GM19328 (cell line): Measurements from ENCODE around the gene OTUD6A.
"Not testable (repeated sequence)": the region's sequence is repeated elsewhere in the genome, so short reads cannot be mapped to it uniquely, and the experiment has no call there.

Source experiments
- ATAC-seq: cut with Tn5 transposase; IDR thresholded peaks from one replicate; pipeline ENCODE4 v1.9.1; 2021; ENCODE audit warnings: mild to moderate bottlenecking, moderate library complexity; ENCODE audit not compliant: unreplicated experiment

Gene OTUD6A

DNA sequence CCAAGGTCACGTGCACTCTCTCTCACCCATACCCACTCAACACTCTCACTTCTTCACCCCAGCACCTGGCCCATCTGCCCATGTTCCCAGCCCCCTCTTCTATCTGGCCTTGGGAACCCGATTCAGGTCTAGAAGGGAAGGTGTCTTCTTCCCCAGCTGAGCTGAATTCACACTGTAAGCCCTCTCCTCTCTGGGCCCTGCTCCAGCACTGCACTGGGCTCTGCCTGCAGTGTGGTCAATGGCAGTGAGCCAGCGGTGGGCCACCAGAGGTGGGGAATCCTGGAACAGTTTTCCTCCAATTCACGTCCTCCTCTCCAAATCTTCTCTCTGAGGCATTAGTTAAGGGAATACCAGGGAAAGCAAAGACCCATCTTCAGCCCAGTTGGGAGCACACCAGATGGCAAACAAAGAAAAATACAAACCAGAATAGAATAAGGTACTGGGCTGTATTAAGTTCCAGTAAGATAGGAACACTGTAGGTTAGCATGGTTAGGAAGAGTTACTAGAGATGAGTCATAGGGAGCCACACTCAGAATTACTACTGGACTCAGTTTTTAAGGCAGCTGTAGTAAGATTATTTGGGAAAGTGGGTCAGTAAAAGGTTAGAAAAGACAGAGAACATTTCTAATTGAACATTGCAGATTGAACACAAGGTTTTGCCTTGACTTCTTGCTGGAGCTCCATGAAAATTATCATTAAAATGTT lies 17.6 kb upstream of the OTUD6A start:
- no peak for ATAC-seq

DNA sequence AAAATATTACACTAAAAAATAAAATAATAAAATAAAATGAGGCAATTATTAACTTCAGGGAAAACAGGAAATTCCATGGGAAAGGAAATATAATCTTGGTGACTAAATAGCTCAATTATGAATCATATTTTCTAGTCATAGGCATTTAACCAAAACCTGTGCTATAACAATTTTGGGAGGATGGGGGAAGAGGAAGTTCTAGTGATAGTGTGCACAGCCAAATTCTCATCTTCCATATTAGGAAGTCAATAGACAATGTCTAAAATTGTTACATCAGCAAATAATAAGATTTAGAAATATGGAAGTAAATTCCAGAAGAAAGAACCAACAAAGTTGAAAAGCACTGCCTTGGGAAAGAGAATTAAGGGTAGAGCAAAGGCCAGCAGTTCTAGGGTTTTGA lies 15.3 kb upstream of the OTUD6A start:
- no peak for ATAC-seq

DNA sequence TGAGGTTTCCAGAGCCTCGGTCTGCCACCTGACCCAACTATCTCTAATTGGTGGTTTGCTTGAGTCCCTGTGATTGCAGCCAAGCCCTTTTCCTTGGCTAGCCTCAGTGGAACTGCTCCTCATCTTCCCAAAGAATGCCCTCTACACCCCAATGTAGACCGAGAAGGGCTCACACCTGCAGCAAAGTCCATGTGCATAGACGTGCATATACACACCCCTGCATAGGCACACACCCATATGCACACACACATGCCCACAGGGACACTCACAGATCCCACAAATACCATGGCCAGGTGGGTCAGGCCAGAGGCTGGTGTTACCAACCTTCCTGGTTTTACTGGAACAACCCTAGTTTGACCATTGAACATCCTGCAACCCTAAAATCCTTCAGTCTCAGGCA lies 12.9 kb upstream of the OTUD6A start:
- ATAC-seq, result no peak

DNA sequence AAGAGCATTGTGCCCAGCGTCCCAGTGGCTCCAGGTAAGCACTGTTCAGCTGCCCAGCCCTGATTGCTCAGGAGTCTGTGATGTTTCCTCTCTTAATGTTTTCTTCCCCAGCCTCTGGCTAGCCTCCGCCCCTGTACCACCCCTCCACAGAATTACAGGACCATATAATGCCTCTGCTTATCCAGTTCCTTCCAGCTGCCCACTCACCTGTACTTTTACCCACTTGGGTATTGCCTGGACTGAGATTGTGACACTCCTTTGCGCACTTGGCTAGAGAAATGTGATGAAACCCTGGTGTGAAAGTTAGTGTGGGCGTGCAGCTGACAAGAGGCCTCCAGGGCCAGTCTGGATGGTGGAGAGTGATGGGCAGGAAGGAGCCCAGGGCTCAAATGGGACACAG lies 12.3 kb upstream of the OTUD6A start, which contains the start of gene AWAT2:
Gene AWAT2 (minus strand): TSS at position 14 of the 400 bp plus-strand sequence. CDS start 6 bp downstream, at position 8.
- no peak for ATAC-seq

DNA sequence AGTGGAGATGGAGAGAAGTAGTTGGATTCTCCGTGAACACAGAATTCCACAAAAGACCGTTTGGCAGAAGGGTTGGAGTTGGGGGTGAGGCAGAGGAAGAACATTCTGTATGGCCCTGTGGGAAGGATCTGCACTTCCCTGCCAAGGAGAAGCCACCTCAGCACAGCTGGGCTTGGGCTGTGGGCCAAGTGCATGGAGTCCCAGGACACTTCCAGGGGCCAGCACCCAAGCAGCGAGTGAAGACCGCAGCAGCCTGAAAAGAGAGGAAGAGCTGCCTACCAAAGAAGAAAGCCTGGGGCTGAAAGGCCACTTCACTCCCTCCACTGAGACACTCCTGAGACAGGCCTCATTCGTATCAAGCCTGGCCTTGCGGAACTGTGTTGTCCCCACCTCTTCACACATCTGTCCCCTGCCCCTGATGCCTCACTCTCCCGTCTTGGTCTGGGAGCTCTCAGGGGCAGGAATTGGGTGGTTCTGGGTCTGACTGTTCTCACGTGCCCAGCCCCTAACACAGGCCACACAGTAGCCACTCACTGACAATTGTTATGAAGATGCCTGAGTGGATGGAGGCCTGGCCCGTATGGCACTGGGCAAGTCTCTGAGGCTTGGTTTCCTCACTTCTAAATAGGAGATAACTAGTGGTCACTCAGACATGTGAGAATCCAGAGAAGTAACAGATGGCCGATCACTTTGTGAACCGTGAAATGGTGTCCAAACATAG lies 9.2 kb upstream of the OTUD6A start:
- no peak for ATAC-seq

DNA sequence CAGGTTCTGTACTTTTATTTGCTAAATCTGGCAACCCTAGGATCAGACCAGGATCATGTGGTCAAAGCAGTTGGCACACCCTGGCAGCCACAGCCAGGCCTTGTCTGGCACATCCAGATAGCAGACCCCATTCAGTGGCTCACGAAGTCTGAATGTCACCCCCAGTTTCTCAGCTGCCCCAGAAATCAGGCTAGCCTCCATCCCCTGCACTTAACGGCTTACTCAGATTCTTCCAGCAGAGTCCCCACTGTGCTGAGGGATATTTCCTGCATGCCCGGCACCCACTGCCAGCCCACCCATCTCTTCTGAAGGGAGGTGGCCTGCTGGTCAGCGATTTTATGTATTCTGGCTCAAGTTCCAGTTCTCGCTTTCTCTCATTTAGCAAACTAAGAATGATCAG lies 7.9 kb upstream of the OTUD6A start:
- ATAC-seq, result no peak

DNA sequence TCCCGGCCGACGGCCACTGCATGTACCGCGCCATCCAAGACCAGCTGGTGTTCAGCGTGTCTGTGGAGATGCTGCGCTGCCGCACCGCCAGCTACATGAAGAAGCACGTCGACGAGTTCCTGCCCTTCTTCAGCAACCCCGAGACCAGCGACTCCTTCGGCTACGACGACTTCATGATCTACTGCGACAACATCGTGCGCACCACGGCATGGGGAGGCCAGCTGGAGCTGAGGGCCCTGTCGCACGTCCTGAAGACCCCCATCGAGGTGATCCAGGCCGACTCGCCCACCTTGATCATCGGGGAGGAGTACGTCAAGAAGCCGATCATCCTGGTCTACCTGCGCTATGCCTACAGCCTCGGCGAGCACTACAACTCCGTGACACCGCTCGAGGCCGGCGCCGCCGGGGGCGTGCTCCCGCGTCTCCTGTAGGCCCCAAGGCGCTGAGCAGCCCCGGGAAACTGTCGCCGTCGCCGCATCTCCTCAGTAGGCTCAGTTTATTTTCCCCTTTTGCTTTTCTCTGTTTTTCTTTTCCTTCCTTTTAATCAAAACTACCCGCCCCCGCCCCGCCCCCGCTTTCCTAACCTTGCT lies 799 bp downstream of the OTUD6A start:
- no peak for ATAC-seq

DNA sequence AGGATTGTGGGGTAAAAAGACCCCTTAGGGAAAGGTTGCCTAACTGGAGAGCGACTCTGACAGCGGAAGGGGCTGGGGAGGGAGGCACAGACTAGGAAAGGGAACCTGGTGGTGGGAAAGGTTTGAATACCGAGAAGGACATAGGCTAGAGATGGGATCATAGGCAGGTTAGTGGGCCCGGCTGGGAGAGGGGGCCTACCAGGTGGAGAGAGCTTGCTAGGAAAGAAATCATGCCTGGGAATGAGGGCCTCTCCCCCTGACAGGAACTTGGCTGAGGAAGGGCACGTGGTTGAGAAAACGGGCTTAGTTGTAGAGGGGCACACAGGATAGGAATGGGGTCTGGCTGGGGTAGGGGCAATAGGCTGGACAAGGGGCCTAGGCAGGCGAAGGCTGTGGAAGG lies 4.4 kb downstream of the OTUD6A start:
- ATAC-seq, result no peak

DNA sequence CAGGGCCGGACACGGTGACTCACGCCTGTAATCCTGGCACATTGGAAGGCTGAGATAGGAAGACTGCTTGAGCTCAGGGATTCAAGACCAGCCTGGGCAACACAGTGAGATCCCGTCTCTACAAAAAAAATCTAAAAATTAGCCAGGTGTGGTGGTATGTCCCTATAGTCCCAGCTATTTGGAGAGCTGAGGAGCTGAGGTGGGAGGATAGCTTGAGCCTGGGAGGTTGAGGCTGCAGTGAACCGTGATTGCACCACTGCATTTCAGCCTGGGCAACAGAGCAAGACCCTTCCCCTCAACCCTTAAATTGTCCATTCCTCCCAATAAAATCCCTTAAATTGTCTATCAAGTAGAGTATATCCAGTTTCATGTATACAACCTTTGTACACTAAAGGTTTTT lies 17.0 kb downstream of the OTUD6A start:
- no peak for ATAC-seq

DNA sequence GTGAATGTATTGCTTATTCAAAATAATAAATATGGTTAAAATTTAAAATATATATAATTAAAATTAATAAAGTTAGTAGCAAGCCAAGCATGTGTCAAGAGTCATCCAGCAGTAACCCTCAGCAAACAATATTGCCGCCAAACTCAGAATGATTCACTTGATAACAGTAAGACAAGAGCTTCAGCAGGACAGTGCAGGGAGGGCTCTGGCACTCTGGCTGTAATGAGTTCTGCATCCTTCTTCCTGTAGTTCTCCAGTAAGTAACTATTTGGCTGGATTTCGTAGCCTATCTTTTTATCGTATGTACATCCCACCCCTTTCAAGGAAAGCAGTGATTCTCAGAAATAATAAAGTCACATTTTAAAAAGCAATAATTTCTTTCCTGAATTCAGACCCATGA lies 17.6 kb downstream of the OTUD6A start:
- ATAC-seq, result no peak

DNA sequence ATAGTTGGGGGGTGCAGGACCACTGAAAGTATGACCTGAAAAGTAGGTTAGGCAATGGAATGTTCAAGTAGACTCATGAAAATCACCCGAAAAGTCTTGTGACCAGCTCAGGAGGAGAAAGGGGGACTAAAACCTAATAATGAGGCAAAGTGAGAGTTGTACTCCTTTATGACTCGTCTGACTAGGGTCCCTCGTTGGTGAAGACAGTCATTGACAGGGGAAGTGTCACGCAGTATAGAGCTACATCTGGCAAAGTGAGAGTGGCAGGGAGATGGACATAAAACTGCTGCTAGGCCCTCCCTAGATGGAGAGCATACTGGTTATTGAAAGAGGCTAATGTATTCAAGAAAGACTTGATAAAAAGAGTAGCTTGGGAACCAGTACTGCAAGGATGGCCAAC lies 20.5 kb downstream of the OTUD6A start:
- no peak for ATAC-seq

DNA sequence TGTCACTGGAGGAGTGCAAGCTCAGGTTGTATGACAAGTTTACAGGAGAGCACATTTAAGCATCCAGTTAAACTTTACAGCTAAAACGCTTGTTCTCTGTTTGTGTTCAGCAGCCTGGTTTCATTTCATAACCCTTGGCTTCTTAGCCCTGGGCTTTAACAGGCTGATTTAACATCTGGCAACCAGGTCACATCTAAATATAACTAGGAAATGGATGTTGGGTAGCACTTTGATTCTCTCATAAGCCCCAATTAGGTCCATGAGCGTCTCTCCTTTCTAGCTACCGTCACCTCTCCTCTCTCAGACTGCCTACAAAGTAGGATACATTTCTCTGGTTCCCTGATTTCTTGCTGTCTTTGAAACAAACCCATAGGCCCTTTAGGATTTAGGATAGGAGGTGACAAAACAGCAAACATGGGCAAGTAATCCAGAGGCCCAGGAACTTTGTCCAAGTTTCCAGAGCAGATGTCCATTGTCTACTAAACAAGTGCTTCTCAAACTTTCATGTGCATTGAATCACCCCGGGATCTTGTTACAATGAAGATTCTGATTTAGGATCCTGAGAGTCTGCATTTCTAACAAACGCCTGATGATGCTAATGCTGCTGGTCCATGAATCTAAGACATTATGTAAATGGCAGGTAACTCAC lies 22.5 kb downstream of the OTUD6A start:
- no peak for ATAC-seq

DNA sequence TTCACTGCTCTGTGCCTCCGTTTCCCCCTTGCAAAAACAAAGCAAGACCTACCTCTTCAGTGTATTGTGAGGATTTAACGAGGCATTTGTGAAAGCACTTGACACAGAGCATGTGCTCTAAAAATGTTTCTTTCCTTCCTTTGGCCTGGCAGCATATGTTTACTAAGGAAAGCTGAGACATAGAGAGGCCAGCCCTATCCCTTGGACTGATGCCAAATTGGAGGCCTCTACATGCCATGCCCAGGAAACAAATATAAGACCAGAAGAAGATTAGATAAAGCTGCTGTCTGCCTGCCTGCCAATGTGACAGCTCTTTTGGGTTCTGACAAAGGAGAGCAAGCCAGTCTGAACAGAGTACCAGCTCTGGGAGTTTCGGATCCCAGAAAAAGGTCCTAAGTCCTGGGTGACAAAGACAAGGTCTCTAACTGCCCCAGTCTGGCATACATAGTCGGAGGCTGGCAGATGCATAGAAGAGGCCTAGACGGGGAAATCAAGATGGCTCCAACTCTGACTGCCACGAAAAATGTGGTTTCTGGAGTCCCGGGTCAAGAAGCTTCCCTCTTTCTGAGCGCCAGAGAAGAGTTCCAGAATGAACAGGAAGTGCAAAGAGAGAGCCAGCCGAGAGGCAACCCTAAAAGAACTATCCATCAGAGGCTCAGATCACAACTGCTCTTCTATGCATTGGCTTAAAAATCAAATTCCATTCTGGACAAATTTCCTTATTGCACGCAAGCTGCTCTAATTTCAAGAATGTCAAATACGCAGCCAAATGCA lies 25.8 kb downstream of the OTUD6A start:
- ATAC-seq, result no peak

DNA sequence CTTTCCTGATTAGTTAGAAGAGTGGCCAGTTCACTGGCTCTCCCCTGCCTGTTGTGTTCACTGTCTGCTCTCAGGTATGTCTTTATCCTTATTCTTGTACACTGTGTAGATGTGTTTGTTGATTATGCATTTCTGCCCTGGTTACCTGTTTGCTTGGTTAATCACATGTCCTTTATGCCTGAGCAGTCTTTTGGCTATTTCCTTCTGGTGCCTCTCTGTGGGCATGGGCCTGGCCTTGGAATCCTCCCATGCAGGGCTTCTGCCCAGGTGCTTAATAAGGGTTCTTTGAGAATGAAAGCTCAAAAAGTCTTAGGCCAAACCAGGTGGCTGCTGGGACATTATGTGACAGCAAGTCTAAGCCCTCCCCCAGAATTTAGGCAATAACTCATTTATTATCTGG lies 26.5 kb downstream of the OTUD6A start:
- no peak for ATAC-seq

DNA sequence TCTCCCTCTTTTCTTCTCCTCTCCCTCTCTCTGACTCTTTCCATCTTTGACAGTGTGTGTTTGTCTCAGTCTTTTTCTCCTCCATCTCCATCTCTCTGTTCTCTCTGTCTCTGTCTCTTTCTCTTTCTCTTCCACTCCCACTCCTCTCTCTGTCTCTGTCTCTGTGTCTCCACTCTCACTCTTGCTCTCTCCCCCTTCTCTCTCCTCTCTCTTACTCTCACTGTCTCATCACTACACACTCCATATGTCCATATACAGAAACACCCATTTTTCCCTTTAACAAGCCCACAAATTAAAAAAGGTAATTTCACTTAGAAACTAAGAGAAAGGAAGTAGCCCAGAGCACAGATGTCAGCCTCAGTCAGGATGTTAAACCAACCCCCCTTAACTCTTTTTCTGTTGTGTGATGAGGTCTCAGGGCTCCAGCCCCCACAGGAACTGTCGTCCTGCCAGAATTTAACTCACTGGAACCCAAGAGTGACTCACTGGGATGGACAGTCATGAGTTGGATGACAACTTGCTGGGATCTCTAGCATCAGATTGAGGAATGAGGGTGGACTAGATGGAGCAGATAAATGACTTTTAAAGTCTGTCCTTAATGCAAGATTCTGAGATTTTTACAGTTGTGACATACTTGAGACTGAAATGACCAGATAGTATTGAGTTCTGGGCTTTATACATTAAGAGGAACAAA lies 27.5 kb downstream of the OTUD6A start:
- ATAC-seq, result no peak

DNA sequence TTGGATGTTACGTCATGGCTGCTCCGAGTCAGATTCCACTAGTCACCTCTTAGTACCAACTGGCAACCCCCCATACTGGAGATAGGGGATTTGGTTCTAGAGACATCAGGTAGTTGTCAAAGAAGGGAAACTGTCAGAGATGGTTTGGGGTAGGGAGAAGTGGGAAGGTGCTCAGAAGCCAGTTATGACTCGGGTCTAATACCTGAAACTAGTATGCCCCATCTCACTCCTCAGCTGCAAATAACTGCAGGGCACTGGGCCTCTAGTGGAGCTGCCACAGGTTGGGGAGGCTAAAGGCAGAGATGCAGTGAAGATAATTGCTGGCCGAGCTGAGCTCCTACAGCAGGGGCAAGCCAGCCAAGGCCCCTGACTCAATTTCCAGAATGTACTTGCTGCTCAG lies 30.0 kb downstream of the OTUD6A start:
- ATAC-seq, result no peak

DNA sequence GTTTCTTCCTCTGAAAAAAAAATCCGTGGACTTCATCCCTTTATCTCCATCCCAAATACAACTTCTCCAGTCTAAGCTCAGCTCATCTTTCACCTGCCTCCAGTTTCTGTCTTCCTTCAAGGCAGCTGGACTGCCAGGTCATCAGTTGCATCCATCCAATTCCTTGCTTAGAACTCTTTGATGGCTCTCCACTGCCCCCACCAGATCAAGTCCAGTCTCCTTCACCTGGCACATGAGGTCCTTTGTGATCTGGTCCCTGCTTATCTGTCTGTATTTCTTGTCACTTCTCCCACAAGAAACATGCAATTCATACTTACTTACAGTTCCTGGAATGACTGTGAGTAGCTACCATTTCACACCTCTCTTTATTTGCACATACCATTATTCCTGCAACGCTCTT lies 33.8 kb downstream of the OTUD6A start:
- ATAC-seq, result no peak

DNA sequence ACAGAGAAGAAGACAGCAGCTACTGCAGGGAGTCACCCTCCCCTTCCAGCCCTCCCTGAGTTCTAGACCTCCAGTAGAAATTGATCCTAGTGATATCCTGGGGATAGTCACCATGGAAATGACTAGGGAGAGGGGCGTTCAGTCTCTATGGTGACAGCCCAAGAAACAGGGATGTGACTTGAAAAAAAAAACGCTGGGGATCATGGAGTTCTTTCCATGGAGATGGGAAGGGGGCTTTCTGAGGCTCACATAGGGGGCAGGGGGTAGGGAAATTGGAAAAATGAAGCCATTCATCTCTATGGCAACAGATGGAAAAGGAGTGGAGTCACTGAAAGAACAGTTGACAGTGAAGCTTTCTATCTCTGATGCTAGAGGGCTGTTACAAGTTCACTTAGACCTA lies 43.0 kb downstream of the OTUD6A start:
- ATAC-seq, result no peak

DNA sequence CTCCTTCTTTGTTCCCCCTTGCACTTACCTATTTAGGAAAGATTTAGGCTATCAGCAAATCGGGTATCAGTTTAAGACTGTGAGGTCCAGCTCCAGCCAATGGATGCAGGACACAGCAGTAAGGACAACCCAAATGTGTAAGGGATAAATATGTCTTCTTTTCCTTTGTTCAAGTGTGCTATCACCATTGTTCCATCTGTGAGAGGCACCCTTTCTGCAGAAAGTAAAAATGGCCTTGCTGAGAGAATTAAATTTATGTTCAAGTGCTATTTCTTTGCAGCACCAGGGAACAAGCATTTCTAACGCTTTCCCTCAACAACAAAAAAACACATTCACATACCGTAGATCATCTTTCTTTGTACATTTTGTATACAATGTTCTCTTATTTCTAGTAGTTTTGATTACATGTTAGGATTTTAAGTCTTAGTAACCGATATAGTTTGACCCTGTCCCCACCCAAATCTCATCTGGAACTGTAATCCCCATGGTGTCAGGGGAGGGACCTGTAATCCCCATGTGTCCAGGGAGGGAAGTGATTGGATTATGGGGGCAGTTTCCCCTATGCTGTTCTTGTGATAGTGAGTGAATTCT lies 49.3 kb downstream of the OTUD6A start:
- not testable (repeated sequence) for ATAC-seq
